HepG2 (cell line): Measurements from ENCODE around the gene LUZP2. TPM values are rescaled to one million over a fixed set of nuclear protein-coding genes. Genes with fewer than 3 reads are reported as not detected.
A peak's percentile ranks its signal among the peaks of the same experiment; 100 is the strongest.

Experiments
- ATAC-seq: fragments of 200-7000 bp; cut with Tn5 transposase; 3 replicates; pipeline ENCODE4 v1.9.1; 2020; ENCODE audit warnings: mild to moderate bottlenecking, moderate library complexity
- BruUV-seq: library from RNA; stranded (reverse); fragments of 400-500 nt; replicated peaks from 2 replicates; lab custom pipeline; 2021; lab: Mats Ljungman, UMichigan
- CTCF ChIA-PET: fragments of 300-600 bp; formaldehyde crosslinking; extraction: SDS; loops from one replicate; lab custom pipeline; 2021; ENCODE audit warnings: low total read pairs, inconsistent platforms, low intra/inter-chr PET ratio; lab: Yijun Ruan, JAX
- POLR2A ChIA-PET: fragments of 350-600 bp; sonication (Branson Sonifier 250); formaldehyde crosslinking; loops from one replicate; lab custom pipeline; 2020; ENCODE audit warnings: antibody characterized with exemption, inconsistent platforms; lab: Yijun Ruan, JAX
- DNase-seq: peaks from one replicate; pipeline ENCODE4 v3.0.0-alpha.2; 2015; ENCODE audit warnings: low spot score
- FAIRE-seq: peaks from 3 replicates; lab custom pipeline; 2011; peaks lifted over from hg19 to GRCh38; lab: Jason Lieb, UNC
- H2AFZ ChIP-seq: one replicate; pipeline ENCODE4 v1.6.1; 2011; ENCODE audit warnings: low read length, inconsistent platforms
- H3K27ac ChIP-seq: fragments of 300-600 bp; 3 replicates; pipeline ENCODE4 v1.8.0; 2011; ENCODE audit warnings: mixed run types, mild to moderate bottlenecking, mixed read lengths, low read length, inconsistent platforms; ENCODE audit not compliant: insufficient read depth; ENCODE audit errors: extremely low read length
- H3K27me3 ChIP-seq, 2 experiments: fragments of 200-600 bp in 1 of 2; 2 replicates in 1 of 2; 3 replicates in 1 of 2; pipeline versions ENCODE4 v1.6.0 to v1.8.0; 2011; ENCODE audit warnings: low read length in 2 of 2, mild to moderate bottlenecking in 2 of 2, moderate library complexity in 2 of 2, inconsistent platforms in 1 of 2; ENCODE audit not compliant: insufficient read depth in 2 of 2, control insufficient read depth in 1 of 2
- H3K36me3 ChIP-seq, 2 experiments: fragments of 200-600 bp in 1 of 2; replicated peaks in 1 of 2; 2 replicates in 1 of 2; 3 replicates in 1 of 2; pipeline versions ENCODE4 v1.5.1 to v1.8.0; 2011; ENCODE audit warnings: low read length in 2 of 2, inconsistent platforms in 1 of 2; ENCODE audit not compliant: insufficient read depth in 2 of 2, control insufficient read depth in 1 of 2
- H3K4me1 ChIP-seq: 2 replicates; pipeline ENCODE4 v1.5.1; 2012; ENCODE audit warnings: low read length, inconsistent platforms; ENCODE audit not compliant: insufficient read depth
- H3K4me2 ChIP-seq: 2 replicates; pipeline ENCODE4 v1.6.0; 2011; ENCODE audit warnings: low read depth, low read length, inconsistent platforms
- H3K4me3 ChIP-seq, 3 experiments: fragments of 200-600 bp in 1 of 3; sonication (generic), shearing (Covaris generic) in 1 of 3; replicated peaks in 1 of 3; 2 replicates each; pipeline ENCODE4 v1.5.1; 2011 to 2016; ENCODE audit warnings: low read length in 3 of 3, inconsistent platforms in 2 of 3, low read depth in 2 of 3, mild to moderate bottlenecking in 2 of 3, control low read depth in 1 of 3, mixed read lengths in 1 of 3; ENCODE audit not compliant: insufficient read depth in 1 of 3
- H3K79me2 ChIP-seq: one replicate; pipeline ENCODE4 v1.6.1; 2011; ENCODE audit warnings: low read length, inconsistent platforms; ENCODE audit not compliant: insufficient read depth
- H3K9ac ChIP-seq: 2 replicates; pipeline ENCODE4 v1.6.0; 2011; ENCODE audit warnings: mild to moderate bottlenecking, low read depth, low read length, inconsistent platforms; ENCODE audit not compliant: insufficient read depth
- H3K9me3 ChIP-seq: 2 replicates; pipeline ENCODE4 v1.5.1; 2012; ENCODE audit warnings: mild to moderate bottlenecking, low read length
- H4K20me1 ChIP-seq: 2 replicates; pipeline ENCODE4 v1.6.0; 2011; ENCODE audit warnings: inconsistent platforms, mild to moderate bottlenecking, low read length, moderate library complexity; ENCODE audit not compliant: insufficient read depth
- CREB1 ChIP-seq, 2 experiments: fragments of 450-650 bp in 1 of 2; IDR thresholded peaks; 2 replicates each; pipeline ENCODE4 v1.6.1; 2016 to 2017; ENCODE audit warnings: control low read depth in 1 of 2, mild to moderate bottlenecking in 1 of 2, missing compliant biosample characterization in 1 of 2, missing genetic modification characterization in 1 of 2
- HNRNPUL1 ChIP-seq: fragments of 200-400 bp; formaldehyde crosslinking; IDR thresholded peaks from 2 replicates; pipeline ENCODE4 v1.6.1; 2017; ENCODE audit warnings: low read depth, mild to moderate bottlenecking, low read length, moderate library complexity
- MEIS1 ChIP-seq: sonication (generic); formaldehyde crosslinking; IDR thresholded peaks from 2 replicates; pipeline ENCODE4 v1.9.0; 2021; ENCODE audit warnings: mild to moderate bottlenecking, missing genetic modification reagents, moderate library complexity, borderline replicate concordance
- SP4 ChIP-seq: sonication (generic); formaldehyde crosslinking; IDR thresholded peaks from 2 replicates; pipeline ENCODE4 v1.8.1; 2023; ENCODE audit warnings: mild to moderate bottlenecking, missing genetic modification reagents
- ZNF256 ChIP-seq: sonication (generic); formaldehyde crosslinking; conservative IDR thresholded peaks from 2 replicates; pipeline ENCODE4 v1.4.0; 2020; ENCODE audit warnings: missing genetic modification reagents
- WGBS: methylation state at CpG from one replicate; pipeline ENCODE4 v1.1.6; 2017; ENCODE audit warnings: low lambda C conversion rate; 5-methylcytosine and 5-hydroxymethylcytosine counted together
- in situ Hi-C: cut with HindIII; loops from 2 replicates; pipeline ENCODE4 v1.10.0; 2017; ENCODE audit warnings: low pct_unique_long_range_greater_than_20kb; ENCODE audit not compliant: extremely low pct_ligation_motif_present
- intact Hi-C: fragments of 100-400 bp; cut with micrococcal nuclease; formaldehyde crosslinking; loops from one replicate; pipeline ENCODE4 v1.10.0; 2022; ENCODE audit not compliant: unreplicated experiment
- polyA plus RNA-seq, 8 experiments: library from polyadenylated mRNA; depleted of rRNA in 3 of 8; stranded (reverse) in 7 of 8; unstranded in 1 of 8; fragments of >200 nt; fragmentation: Illumina TruSeq in 4 of 8; extraction: Trizol in 4 of 8; gene quantifications; 2 replicates each; pipeline versions ENCODE4 v1.2.1 to v1.2.3, GENCODE V29; 2011 to 2016; ENCODE audit warnings: low read depth in 4 of 8, missing spikeins in 1 of 8, mixed read lengths in 1 of 8; ENCODE audit not compliant: insufficient read depth in 1 of 8
- total RNA-seq, 5 experiments: library from RNA; depleted of rRNA; stranded (reverse); fragments of >200 nt; fragmentation: Illumina TruSeq; extraction: Trizol; gene quantifications; 2 replicates each; pipeline ENCODE4 v1.2.3, GENCODE V29; 2016; ENCODE audit warnings: low read depth in 1 of 5

LUZP2 gene
- total and polyA plus RNA-seq, 2 of the 13 experiments (the other 11 are each of a cell fraction or from before 2014, with no cell fraction given), result not detected

- FAIRE-seq (no peak), ATAC-seq (no peak), DNase-seq (no peak)
- ChIA-PET CTCF (no interaction called here), POLR2A (no interaction called here)
- Histone ChIP-seq H3K27me3 (no peaks in the 10 kb centered on the region; a peak in 1 of 5 replicates), H4K20me1 (no peaks in the 10 kb centered on the region), H3K4me3 (no peak overlapping the region), H3K4me1 (no peaks in the 10 kb centered on the region), H2AFZ (no peak overlapping the region), H3K9ac (no peak overlapping the region), H3K9me3 (no peaks in the 10 kb centered on the region; the same call in 1 of the 2 replicates), H3K4me2 (no peak overlapping the region), H3K79me2 (no peaks in the 10 kb centered on the region), H3K36me3 (no peaks in the 10 kb centered on the region), H3K27ac (no peak overlapping the region)
- intact Hi-C loops (no loop called here), in situ Hi-C loops (no loop called here)
- TF ChIP-seq SP4 (no peak), HNRNPUL1 (no peak), ZNF256 (no peak)
- BruUV-seq, result no TSS peak
Observed at GRCh38 chr11:25057861-25058260, 561.0 kb downstream of the LUZP2 start.

GRCh38 chr11:25065746-25066145 lies 568.9 kb downstream of the LUZP2 start:
- 0% methylated on average over 1 of the region's 1 CpG for WGBS
- Histone ChIP-seq H3K36me3 (no peaks in the 10 kb centered on the region), H3K9me3 (no peaks in the 10 kb centered on the region; the same call in 1 of the 2 replicates), H3K4me2 (no peak overlapping the region), H3K4me1 (no peaks in the 10 kb centered on the region), H2AFZ (no peak overlapping the region), H3K27ac (no peak overlapping the region), H3K9ac (no peak overlapping the region), H3K79me2 (no peaks in the 10 kb centered on the region), H3K27me3 (no peaks in the 10 kb centered on the region; a peak in 1 of 5 replicates), H4K20me1 (no peaks in the 10 kb centered on the region), H3K4me3 (no peak overlapping the region)
- ATAC-seq, result no peak
- TF ChIP-seq MEIS1 (CRISPR knock-in tag), result no peak
- TF ChIP-seq CREB1 (IDR thresholded peaks at IDR 0.05), result peak; percentile 39
- TF ChIP-seq CREB1 (CRISPR knock-in tag; IDR thresholded peaks at IDR 0.05), result no peak
- intact Hi-C loops, result no loop called here
- ChIA-PET CTCF (no interaction called here), POLR2A (no interaction called here)
- DNase-seq, result no peak
- in situ Hi-C loops, result no loop called here
- no TSS peak for BruUV-seq
- no peak for FAIRE-seq
